Type B pancreatic cell (in vitro differentiated cells): ENCODE data around the gene LRRC63. TPM values are rescaled to one million over a fixed set of nuclear protein-coding genes. Genes with fewer than 3 reads are reported as not detected.

Experiments used
- DNase-seq: peaks from one replicate; pipeline ENCODE4 v3.0.0; 2021; ENCODE audit warnings: mixed read lengths; ENCODE audit not compliant: unreplicated experiment; ENCODE audit errors: extremely low spot score
- H3K27ac Mint-ChIP-seq: 2 replicates; pipeline ENCODE4 v1.8.0; 2021; ENCODE audit warnings: mild to moderate bottlenecking, mixed read lengths
- H3K27me3 Mint-ChIP-seq: 2 replicates; pipeline ENCODE4 v1.8.0; 2021; ENCODE audit warnings: mixed read lengths
- H3K36me3 Mint-ChIP-seq: 2 replicates; pipeline ENCODE4 v1.8.0; 2021; ENCODE audit warnings: mixed read lengths
- H3K4me1 Mint-ChIP-seq: one replicate; pipeline ENCODE4 v1.8.0; 2021; ENCODE audit warnings: mixed read lengths; ENCODE audit not compliant: unreplicated experiment
- H3K4me3 Mint-ChIP-seq: 2 replicates; pipeline ENCODE4 v1.8.0; 2021; ENCODE audit warnings: mild to moderate bottlenecking, mixed read lengths
- H3K9me3 Mint-ChIP-seq: 2 replicates; pipeline ENCODE4 v1.8.0; 2021; ENCODE audit warnings: mixed read lengths
- total RNA-seq: library from RNA; stranded (reverse); gene quantifications from 2 replicates; pipeline ENCODE4 v1.2.1, GENCODE V29; 2021; ENCODE audit warnings: low replicate concordance
- TF ChIP-seq, protein P1 (sequence below): fragments of 200-600 bp; sonication (generic); conservative IDR thresholded peaks from 2 replicates; pipeline ENCODE4 v1.5.0; 2021; ENCODE audit warnings: antibody characterized with exemption, mild to moderate bottlenecking

LRRC63 gene
- total RNA-seq, 1 donor from 2014 or later: 0.24 TPM

DNA sequence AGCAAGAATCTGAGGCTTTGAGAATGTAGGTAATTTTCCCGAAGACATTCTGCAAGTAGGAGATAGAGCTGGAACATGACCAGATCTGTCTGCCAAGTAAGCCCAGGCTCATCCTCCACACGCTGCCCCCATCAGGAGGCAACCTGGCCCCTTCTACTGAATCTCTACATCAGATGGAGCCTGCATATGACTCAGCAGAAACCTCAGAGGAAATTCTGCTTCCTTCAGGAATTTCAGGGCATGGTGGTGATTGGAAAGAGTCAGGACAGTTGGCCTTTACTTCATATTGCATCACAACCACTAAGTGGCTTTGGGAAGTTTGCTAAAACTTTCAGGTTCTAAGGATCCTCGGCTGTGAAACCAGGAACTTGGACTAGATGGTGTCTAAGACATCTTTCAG is 85.2 kb downstream of the LRRC63 start:
- Mint-ChIP-seq H3K4me1 (peaks cover 4% of the 10 kb centered on the region), H3K27ac (no peak overlapping the region), H3K4me3 (no peak overlapping the region), H3K27me3 (no peaks in the 10 kb centered on the region), H3K9me3 (no peaks in the 10 kb centered on the region), H3K36me3 (no peaks in the 10 kb centered on the region)
- TF ChIP-seq, protein P1, sequence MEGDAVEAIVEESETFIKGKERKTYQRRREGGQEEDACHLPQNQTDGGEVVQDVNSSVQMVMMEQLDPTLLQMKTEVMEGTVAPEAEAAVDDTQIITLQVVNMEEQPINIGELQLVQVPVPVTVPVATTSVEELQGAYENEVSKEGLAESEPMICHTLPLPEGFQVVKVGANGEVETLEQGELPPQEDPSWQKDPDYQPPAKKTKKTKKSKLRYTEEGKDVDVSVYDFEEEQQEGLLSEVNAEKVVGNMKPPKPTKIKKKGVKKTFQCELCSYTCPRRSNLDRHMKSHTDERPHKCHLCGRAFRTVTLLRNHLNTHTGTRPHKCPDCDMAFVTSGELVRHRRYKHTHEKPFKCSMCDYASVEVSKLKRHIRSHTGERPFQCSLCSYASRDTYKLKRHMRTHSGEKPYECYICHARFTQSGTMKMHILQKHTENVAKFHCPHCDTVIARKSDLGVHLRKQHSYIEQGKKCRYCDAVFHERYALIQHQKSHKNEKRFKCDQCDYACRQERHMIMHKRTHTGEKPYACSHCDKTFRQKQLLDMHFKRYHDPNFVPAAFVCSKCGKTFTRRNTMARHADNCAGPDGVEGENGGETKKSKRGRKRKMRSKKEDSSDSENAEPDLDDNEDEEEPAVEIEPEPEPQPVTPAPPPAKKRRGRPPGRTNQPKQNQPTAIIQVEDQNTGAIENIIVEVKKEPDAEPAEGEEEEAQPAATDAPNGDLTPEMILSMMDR: no peak
- no peak for DNase-seq

DNA sequence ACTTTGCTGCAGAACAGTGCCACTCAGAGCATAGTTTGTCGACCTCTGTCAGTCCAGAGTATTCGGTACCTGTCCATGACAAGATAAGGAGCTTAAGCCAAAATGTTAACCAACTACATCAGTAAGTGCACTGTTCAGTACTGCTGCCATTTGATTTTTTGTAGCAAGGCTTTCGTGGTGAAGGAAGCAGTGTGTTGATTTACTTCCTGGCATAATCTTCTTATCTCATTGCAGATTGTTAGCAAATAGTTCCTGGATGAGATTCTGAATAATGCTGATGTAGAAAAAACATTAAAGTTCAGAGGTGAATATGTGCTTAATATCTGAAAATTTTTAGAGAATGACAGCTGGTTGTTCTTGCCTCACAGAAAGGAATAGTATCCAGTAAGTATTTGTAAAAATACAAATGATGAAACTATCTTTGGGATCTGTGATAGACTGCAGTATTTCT is 85.7 kb downstream of the LRRC63 start:
- H3K27ac Mint-ChIP-seq: no peak overlapping the region
- peaks cover 4% of the 10 kb centered on the region for H3K4me1 Mint-ChIP-seq
- H3K4me3 Mint-ChIP-seq: no peak overlapping the region
- DNase-seq: no peak
- TF ChIP-seq, protein P1: no peak
- no peaks in the 10 kb centered on the region for H3K9me3 Mint-ChIP-seq
- no peaks in the 10 kb centered on the region for H3K27me3 Mint-ChIP-seq
- no peaks in the 10 kb centered on the region for H3K36me3 Mint-ChIP-seq

DNA sequence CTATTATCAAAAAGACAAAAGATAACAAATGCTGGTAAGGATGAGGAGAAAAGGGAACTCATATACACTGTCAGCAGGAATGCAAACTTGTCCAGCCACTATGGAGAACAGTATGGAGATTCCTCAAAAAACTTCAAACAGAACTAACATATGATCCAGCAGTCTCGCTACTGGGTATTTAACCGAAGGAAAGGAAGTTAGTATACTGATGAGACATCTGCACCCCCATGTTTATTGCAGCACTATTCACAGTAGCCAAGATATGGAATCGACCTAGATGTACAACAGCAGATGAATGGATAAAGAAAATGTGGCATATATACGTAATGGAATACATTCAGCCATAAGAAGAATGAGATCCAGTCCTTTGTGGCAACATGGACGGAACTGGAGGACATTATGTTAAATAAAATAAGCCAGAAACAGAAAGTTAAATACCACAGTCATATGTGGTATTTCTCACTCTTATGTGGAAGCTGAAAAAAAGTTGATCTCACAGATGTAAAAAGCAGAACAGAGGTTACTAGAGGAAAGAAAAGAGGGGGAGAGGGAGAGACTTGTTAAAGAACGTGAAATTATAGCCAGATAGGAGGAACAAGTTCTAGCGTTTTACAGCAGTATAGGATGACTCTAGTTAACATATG is 92.1 kb downstream of the LRRC63 start:
- TF ChIP-seq, protein P1: no peak
- Mint-ChIP-seq H3K27me3 (no peaks in the 10 kb centered on the region), H3K4me1 (no peaks in the 10 kb centered on the region), H3K36me3 (no peaks in the 10 kb centered on the region), H3K4me3 (no peak overlapping the region), H3K9me3 (no peaks in the 10 kb centered on the region), H3K27ac (no peak overlapping the region)
- no peak for DNase-seq

DNA sequence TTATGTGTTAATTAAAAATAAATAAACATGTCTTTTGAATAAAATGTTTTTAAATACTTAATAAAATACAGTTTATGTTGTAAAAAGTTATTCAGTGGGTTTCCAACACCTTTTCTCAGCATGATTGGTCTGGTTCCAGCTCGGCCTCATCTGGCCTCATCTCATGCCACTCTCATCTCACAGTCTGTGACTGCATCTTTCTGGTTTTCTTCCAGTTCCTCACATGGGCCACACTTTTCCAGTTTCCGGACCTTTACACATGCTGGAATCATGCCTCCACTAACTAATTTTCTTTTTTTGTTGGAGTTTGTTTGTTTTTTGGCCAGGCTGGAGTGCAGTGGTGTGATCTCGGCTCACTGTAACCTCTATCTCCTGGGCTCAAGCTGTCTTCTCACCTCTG is 92.8 kb downstream of the LRRC63 start:
- H3K9me3 Mint-ChIP-seq: peaks cover 2% of the 10 kb centered on the region
- no peaks in the 10 kb centered on the region for H3K4me1 Mint-ChIP-seq
- no peaks in the 10 kb centered on the region for H3K36me3 Mint-ChIP-seq
- H3K4me3 Mint-ChIP-seq: no peak overlapping the region
- no peaks in the 10 kb centered on the region for H3K27me3 Mint-ChIP-seq
- TF ChIP-seq, protein P1: no peak
- DNase-seq: no peak
- H3K27ac Mint-ChIP-seq: no peak overlapping the region

DNA sequence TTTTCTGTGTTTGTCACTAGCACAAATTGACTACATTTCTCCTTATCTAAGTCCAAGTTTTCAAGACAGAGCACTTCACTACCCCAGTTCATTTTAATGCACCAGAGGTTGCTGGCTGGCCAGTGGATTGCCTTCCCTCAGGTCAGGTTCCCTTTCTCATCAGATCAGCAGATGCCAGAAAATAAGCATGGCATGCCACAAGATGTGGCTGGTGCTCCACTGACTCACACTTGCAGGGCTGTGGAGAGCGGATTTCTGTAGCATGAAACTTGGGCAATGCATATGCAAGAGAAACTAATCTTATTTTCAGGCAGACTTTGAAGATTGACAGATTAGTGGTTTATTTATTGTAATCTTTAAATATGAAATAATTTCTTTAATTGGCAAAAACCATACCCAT is 95.8 kb downstream of the LRRC63 start:
- Mint-ChIP-seq H3K4me3 (no peak overlapping the region), H3K27me3 (no peaks in the 10 kb centered on the region), H3K4me1 (no peaks in the 10 kb centered on the region), H3K36me3 (no peaks in the 10 kb centered on the region), H3K27ac (no peak overlapping the region), H3K9me3 (peaks cover 4% of the 10 kb centered on the region)
- DNase-seq: no peak
- TF ChIP-seq, protein P1: no peak
